HG03280 (cell line): ENCODE results near the gene MEIS3.
"Not testable (repeated sequence)": the region's sequence is repeated elsewhere in the genome, so short reads cannot be mapped to it uniquely, and the experiment has no call there.

ENCODE experiments used
- ATAC-seq: cut with Tn5 transposase; IDR thresholded peaks from one replicate; pipeline ENCODE4 v1.9.1; 2021; ENCODE audit warnings: mild to moderate bottlenecking, moderate library complexity; ENCODE audit not compliant: unreplicated experiment

Gene MEIS3

DNA sequence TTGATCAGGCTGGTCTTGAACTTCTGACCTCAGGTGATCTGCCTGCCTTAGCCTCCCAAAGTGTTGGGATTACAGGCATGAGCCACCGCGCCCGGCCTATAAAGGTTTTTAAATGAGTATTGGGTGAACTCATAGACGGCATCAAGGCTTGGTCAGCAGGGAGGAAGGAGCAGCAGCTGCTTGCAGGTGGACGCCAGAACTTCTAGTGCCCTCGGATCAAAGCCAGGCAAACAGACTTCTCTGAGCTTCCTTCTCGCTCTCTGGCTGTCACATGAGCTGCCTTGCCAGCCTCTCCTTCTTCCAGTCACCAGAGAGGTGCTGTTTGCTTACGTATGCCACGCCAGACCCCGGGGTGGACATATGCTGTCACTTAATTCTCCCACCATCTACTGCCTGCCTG is 53.9 kb downstream of the MEIS3 start:
- not testable (repeated sequence) for ATAC-seq

DNA sequence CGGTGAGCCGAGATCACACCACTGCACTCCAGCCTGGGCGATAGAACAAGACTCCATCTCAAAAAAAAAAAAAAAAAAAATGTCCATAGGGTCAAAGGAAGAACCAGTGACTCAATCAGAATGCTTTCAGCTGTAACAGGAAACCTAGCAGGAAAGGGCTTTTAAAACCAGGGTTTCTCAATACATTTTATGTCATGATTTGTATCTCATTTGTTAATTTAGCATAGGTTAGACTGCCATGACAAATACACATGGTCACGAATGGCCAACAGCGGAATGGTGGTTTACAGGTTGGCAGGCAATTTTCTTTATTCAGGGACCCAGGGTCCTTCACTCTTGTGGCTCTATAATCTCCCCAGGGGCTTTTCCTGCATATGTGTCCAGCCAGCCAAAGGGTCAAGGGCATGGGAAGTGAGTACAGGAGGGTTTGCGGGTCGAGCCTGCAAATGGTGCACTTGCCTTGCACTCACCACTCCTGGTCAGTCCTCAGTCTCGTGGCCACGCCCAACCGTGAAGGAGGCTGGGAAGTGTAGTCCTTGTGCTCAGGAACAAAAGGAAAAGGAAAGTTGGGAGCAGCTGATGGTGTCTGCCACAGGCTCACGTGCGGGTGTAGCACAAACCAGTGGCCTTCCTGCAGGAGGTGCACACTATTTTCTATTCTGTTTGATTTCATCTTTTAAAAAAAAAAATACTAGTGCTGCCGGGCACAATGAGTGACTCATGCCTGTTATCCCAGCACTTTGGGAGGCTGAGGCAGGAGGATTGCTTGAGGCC is 55.4 kb downstream of the MEIS3 start:
- no peak for ATAC-seq

DNA sequence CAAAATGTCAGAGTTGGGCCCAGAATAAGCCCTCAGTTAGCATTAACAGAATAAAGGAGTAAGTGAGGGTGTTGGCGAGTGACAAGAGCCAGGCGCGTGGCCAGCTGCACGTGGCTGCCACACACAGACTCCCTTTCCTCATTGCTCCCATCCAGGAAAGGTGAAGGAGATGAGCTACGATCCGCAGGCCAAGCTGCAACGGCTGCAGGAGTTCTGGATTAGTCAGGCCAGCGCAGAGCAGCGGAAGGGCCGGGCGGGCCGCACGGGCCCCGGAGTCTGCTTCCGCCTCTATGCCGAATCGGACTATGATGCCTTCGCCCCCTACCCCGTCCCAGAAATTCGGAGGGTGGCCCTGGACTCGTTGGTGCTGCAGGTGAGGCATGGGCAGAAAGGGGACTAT is 57.0 kb downstream of the MEIS3 start:
- ATAC-seq = no peak

DNA sequence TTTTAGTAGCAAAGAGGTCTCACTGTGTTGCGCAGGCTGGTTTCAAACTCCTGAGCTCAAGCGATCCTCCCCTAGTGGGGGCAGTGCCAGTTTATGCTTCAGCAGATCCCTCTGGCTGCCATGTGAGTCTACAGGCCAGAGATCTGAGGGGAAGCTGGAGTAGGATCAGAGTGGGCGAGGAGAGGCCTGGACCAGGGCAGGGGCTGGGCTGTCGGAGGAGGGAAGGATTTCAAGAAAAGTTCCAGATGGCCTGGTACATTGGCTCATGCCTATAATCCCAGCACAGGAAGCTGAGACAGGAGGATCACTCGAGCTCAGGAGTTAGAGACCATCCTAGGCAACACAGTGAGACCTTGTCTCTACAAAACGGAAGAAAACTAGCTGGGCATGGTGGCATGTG is 60.4 kb downstream of the MEIS3 start:
- ATAC-seq = no peak

DNA sequence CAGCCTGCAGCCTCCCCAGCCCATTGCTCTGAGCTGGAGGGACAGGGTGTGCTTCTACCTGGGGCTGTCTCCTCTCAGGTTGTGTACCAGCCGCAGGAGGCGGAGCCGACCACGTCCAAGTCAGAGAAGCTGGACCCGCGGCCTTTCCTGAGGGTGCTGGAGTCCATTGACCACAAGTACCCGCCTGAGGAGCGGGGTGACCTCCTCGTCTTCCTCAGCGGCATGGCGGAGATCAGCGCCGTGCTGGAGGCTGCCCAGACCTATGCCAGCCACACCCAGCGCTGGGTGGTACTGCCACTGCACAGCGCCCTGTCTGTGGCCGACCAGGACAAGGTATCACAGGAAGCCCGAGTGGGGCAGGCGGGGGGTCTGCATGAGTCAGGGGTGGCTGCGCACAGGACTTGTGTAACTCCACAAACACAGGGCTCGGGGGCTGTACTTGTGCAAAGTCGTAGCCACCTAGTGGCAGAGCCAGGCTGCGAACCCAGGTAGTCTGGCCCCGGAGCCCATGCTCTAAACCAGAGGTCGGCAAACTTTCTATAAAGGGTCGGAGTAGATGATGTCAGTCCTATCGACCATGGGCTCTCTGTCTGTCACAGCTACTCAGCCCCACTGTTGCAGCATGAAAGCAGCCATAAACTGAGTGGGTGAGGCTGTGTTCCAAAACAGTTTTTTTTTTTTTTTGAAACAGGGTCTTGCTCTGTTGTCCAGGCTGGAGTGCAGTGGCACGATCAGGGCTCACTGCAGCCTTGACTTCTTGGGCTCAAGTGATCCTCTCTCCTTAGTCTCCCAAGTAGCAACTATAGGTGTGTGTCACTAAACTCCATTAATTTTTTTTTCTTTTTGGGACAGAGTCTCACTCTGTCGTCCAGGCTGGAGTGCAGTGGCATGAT is 61.3 kb downstream of the MEIS3 start:
- ATAC-seq = no peak

DNA sequence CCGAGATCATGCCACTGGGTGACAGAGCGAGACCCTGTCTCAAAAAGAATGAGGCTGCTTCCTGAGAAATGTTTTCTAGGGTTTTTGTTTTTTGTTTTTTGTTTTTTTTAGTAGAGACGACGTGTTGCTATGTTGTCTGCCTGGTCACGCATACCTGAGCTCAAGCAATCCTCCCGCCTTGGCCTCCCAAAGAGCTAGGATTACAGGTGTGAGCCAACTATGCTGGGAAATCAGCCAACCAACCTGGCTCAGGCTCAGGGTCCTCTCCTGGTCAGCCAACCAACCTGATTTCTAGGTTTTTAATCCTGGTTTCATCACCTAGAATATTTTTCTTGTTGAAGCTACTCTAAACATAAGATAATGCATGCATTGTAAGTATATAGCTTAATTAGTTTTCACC is 62.4 kb downstream of the MEIS3 start:
- ATAC-seq = no peak

DNA sequence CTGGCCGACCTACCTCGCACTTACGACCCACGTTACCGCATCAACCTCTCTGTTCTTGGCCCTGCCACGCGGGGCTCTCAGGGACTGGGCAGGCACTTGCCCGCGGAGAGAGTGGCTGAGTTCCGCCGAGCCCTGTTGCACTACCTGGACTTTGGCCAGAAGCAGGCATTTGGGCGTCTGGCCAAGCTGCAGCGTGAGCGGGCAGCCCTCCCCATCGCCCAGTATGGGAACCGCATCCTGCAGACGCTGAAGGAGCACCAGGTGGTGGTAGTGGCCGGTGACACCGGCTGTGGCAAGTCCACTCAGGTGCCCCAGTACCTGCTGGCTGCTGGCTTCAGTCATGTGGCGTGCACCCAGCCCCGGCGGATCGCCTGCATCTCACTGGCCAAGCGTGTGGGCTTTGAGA is 66.0 kb downstream of the MEIS3 start:
- no peak for ATAC-seq
